ENCODE measurements around the gene LTB. TPM values are rescaled to one million over a fixed set of nuclear protein-coding genes. Genes with fewer than 3 reads are reported as not detected.

The LTB gene
- total and polyA plus RNA-seq, 2 donors (not counting 3 experiments of a cell fraction or from before 2014, with no cell fraction given): 1.2 to 2.1 TPM

DNA sequence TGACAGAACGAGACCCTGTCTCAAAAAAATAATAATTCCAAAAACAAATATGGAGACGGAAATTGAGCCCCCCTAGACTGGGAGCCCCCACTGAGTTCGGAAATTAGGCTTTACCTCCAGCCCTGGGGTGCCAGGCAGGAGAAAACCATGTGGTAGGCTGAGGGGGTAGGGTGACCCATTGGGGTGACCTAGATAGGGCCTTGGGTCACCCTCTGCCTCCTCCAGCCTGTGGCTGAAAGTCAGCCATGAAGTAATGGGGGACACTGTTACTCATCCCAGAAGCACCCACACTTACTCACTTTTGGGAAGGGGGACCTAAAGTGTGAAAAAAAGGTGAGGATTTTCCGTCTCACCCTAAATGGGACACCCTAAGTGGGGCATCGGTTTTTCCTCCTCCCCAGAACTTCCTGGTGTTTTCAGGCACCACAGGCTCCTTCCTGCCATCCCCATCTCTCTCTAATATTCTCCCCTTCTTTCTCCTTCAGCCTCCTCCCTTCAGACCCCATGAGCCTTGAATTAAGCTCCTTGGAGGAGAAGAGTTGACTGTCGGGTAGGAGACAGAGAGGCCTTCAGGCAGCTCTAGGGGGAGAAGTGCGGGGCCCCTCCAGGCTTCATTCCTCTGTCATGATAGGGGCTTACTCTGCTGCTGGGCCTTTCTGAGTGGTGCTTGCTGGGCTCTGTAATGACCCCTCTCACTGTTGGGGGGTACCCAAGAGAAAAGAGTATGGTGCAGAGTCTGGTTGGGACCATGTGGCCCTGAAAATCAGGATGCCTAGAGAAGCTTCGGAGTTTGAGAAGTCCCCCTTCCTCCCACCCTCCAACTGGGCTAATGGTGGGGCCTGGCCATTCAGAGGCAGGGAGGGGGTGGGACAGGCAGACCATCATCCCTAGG, 2.4 kb downstream of the LTB start:
- FAIRE-seq (no peak), DNase-seq (ENCODE audit: low read depth, low spot score) (no peak)
- H3K9me3 ChIP-seq (replicated peaks; ENCODE audit: control insufficient read depth, insufficient read depth, low read length): no peaks in the 10 kb centered on the region
- H3K79me2 ChIP-seq (ENCODE audit: control insufficient read depth, insufficient read depth, low read length): peaks cover 10% of the 10 kb centered on the region
- H4K20me1 ChIP-seq (replicated peaks; ENCODE audit: control insufficient read depth, extremely low read depth, insufficient read depth, low read length): no peaks in the 10 kb centered on the region
- peak overlapping the region; percentile 25 for H3K4me2 ChIP-seq (ENCODE audit: insufficient read depth, low read length)
- ChIA-PET CTCF (interaction anchor here (0.9 to 32.6 kb wide), 5 partner anchors 10 to 48 kb away, joined by 3 to 1517 read pairs (median 12); partner anchors contain the start of genes ATP6V1G2, DDX39B, NCR3 and NFKBIL1), POLR2A (interaction anchor here (1.4 to 1.6 kb wide), 2 partner anchors 20 to 41 kb away, joined by 3 to 5 read pairs; partner anchors contain the start of gene PRRC2A)
- H3K4me1 ChIP-seq (ENCODE audit: control insufficient read depth, extremely low read depth, insufficient read depth, low read length): peaks cover 16% of the 10 kb centered on the region
- H3K4me3 ChIP-seq (replicated peaks in 1 of 3; ENCODE audit: insufficient read depth in 1 of 3, low read depth in 1 of 3, low read length in 3 of 3): no peak overlapping the region
- no TSS peak for BruUV-seq (replicated peaks)
- no peak overlapping the region for H3K9ac ChIP-seq (replicated peaks; ENCODE audit: extremely low read depth, insufficient read depth, low read length)
- TF ChIP-seq, protein P1, sequence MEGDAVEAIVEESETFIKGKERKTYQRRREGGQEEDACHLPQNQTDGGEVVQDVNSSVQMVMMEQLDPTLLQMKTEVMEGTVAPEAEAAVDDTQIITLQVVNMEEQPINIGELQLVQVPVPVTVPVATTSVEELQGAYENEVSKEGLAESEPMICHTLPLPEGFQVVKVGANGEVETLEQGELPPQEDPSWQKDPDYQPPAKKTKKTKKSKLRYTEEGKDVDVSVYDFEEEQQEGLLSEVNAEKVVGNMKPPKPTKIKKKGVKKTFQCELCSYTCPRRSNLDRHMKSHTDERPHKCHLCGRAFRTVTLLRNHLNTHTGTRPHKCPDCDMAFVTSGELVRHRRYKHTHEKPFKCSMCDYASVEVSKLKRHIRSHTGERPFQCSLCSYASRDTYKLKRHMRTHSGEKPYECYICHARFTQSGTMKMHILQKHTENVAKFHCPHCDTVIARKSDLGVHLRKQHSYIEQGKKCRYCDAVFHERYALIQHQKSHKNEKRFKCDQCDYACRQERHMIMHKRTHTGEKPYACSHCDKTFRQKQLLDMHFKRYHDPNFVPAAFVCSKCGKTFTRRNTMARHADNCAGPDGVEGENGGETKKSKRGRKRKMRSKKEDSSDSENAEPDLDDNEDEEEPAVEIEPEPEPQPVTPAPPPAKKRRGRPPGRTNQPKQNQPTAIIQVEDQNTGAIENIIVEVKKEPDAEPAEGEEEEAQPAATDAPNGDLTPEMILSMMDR (IDR thresholded peaks at IDR 0.05; ENCODE audit: extremely low read depth in 1 of 2, insufficient read depth in 1 of 2, low read depth in 1 of 2, low read length in 2 of 2): no peak
- TF ChIP-seq FOS (IDR thresholded peaks at IDR 0.05; ENCODE audit: borderline replicate concordance, insufficient read depth, low read length): no peak
- no peak for TF ChIP-seq JUN (IDR thresholded peaks at IDR 0.05; ENCODE audit: borderline replicate concordance, insufficient read depth, insufficient read length, low read depth)
- no peak for TF ChIP-seq MYC (IDR thresholded peaks at IDR 0.05; ENCODE audit: low read depth, low read length)
- no peak for TF ChIP-seq POLR2A (IDR thresholded peaks at IDR 0.05; ENCODE audit: low read depth, low read length)
- no peak for TF ChIP-seq GATA2 (IDR thresholded peaks at IDR 0.05; ENCODE audit: insufficient read depth, insufficient read length, low read depth, low read length)
- TF ChIP-seq, protein P2, sequence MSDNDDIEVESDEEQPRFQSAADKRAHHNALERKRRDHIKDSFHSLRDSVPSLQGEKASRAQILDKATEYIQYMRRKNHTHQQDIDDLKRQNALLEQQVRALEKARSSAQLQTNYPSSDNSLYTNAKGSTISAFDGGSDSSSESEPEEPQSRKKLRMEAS (IDR thresholded peaks at IDR 0.05; ENCODE audit: insufficient read depth, insufficient read length): no peak
- TF ChIP-seq POLR2AphosphoS5 (IDR thresholded peaks at IDR 0.05; ENCODE audit: insufficient read depth, low read depth, low read length): no peak
- TF ChIP-seq EZH2 (IDR thresholded peaks at IDR 0.05; ENCODE audit: borderline replicate concordance, low read depth, low read length, severe bottlenecking): no peak
- intact Hi-C loops (cut with micrococcal nuclease) (loop anchor here (1.0 kb wide), 1 partner anchor 8 kb away; no protein-coding TSS in a partner anchor), dilution Hi-C loops (cut with MboI; ENCODE audit: extremely low pct_ligation_motif_present, low sequenced_read_pairs) (no loop called here)
- H2AFZ ChIP-seq (ENCODE audit: low read depth, low read length): no peak overlapping the region
- no peaks in the 10 kb centered on the region for H3K27me3 ChIP-seq (ENCODE audit: control insufficient read depth in 2 of 2, insufficient read depth in 2 of 2, low read length in 2 of 2)
- no peaks in the 10 kb centered on the region for H3K9me1 ChIP-seq (replicated peaks; ENCODE audit: control insufficient read depth, extremely low read depth, insufficient read depth, low read length)
- H3K27ac ChIP-seq (ENCODE audit: insufficient read depth, low read depth, low read length): no peak overlapping the region
- no peaks in the 10 kb centered on the region for H3K36me3 ChIP-seq (ENCODE audit: control insufficient read depth in 2 of 2, extremely low read depth in 1 of 2, insufficient read depth in 2 of 2, low read length in 2 of 2)
